ENCODE measurements around the gene DGKI.

The DGKI gene

DNA sequence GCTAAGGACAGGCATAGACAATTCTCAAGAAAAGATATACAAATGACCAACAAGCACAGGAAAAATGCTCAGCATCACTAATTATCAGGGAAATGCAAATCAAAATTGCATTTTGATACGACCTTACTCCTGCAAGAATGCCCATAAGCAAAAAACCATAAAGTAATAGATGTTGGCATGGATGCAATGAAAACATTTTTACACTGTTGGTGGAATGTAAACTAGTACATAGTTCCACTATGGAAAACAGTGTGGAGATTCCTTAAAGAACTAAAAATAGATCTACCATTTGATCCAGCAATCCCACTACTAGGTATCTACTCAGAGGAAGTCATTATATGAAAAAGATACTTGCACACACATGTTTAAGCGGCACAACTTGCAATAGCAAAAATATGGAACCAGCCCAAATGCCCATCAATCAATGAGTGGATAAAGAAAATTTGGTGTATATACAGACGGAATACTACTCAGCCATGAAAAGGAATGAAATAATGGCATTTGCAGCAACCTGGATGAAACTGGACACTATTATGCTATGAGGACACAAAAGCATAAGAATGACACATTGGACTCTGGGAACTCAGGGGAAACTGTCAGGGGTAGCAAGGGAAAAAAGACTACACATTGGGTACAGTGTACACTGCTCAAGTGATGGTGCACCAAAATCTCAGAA is 59.3 kb downstream of the DGKI start:
- DNase-seq = no peak

DNA sequence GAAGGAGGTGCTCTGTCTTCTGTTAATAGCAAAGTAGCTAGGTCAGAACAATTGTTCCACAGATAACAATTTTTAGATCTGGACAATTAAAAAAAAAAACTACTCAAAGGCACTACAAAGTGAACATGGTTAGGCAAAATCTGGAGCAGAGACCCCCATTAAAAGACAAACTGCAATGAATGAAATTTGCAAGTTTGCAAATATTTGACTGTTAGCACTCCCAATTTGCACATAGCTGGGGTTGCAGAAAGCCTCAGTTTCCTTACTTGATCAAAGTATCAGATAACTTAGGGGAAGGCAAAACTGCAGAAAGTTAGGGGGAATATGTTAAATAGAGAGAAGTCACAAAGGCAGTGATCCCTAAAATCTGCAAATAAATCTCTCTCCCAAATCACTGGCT is 68.3 kb downstream of the DGKI start:
- no peak for DNase-seq

DNA sequence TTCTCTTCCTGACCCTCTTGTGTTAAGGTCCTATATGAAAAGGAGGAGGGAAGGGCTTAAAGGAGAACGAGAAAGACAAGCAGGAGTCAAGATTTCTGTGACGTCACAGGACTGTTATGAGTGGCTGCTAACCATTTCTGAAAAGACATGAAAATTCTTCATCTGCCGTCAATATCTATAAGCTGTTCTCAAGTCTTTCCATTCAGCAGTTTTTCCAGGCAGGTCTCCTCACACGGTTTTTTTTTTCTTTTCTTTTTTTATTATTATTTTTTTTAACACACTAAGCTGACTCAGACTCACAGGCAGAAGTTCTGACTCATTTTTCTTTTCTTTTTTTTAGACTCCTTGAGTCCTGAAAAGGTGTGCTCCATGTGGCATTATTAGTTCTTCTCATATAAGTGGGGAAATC is 72.0 kb downstream of the DGKI start:
- no peak for DNase-seq

DNA sequence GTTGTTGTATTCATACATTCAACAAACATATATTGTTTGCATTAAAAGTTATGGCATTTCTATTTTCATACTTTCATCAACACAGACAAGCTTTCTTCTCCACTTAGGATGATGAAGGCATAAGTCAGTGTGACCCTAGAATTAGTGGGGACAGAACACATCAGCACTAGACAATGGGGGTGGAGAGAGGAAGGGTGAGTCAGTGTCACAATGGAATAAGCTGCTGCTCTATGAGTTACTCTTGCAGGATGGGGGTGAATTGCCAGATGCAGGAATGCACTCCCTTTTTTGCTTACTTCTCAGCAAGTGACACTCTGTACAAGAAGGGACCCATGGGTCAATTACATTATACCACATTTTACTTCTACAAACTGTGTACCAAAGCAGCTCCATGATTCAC is 74.0 kb downstream of the DGKI start:
- DNase-seq = no peak

DNA sequence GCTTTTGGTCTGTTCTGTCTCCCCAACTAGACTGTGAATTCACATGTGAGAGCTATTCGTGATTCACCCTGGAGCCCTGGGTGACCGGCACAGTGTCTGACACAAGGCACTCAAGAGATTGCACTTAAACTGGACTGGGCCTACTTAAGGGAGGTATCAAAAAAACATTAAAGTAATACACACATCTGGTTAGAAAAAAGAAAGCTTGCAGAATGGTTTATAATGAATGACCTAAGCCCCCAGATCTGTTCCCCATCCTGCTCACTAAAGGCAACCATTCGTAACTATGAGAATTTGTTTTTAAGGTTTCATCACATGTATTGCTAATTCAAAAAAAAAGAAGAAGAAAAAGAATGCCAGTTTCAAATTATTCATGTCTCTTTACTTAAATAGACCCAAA is 74.5 kb downstream of the DGKI start:
- DNase-seq = no peak

DNA sequence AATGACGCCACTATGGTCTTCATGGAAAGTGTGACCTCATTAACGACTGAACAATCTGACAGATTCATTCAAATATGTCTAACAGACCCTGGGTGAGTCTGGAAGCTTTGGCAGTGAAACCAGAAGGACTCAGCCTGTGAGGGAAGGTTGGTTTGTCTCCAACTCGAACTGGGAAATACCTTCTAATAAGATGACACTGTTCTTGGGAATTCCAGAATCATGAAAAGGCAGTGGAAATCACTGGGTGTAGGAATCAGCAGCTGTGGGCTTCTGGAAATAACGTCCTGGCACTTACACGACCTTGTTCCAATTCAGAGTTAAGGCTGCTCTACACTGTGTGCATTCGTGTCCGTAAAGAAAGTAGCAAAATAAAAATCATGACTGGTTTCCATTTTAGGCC is 75.1 kb downstream of the DGKI start:
- DNase-seq = no peak

DNA sequence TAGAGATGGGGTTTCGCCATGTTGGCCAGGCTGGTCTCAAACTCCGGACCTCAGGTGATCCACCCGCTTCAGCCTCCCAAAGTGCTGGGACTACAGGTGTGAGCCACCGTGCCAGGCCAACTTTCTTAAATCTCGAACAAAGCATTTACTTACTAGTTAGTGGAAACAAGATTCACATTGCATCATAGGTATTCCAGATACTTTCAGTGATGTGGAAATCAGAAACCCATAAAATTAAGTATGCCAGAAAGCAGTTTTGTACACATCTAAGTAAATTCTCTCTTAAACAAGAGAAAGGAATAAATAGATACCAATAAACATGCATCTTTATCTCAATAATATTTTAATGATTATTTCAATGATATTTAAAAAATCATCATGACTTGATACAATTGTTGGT is 75.5 kb downstream of the DGKI start:
- no peak for DNase-seq

DNA sequence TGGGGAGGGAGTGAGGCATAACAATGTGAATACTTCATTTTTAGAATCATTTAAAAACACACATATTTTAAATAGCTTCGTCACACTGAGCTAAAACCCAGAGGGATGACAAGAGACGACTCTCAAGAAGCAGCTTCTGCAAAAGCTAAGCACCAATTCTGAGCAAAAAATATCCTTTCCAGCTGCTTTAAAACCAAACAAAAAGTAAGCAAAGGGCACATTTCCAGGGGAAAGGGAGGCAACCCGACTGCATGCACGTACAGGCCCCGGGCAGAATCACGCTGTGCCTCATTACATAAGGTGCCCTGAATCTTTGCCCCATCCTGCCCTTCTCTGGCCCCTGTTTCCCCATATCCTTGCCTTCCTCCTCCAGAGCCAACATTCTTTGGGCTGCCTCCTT is 78.4 kb downstream of the DGKI start:
- DNase-seq = no peak

DNA sequence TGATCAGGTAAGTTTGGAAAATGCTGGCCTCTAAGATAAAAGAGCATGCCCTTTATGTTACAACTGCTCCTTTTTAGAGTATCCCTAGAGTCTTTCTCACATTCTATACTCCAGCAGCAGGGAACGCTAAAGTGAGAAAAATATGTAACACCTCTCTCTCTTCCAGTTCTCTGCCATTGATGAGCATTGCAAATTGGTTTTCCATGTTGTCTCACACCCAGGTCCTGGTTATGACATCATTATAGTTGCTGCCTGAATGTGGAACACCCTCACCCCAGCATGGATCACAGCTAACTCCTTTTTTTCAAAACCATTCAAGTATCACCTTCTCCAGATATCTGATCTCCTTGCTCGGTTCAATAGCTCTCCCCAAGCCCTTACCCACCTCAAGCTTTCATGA is 84.4 kb downstream of the DGKI start:
- DNase-seq = no peak

DNA sequence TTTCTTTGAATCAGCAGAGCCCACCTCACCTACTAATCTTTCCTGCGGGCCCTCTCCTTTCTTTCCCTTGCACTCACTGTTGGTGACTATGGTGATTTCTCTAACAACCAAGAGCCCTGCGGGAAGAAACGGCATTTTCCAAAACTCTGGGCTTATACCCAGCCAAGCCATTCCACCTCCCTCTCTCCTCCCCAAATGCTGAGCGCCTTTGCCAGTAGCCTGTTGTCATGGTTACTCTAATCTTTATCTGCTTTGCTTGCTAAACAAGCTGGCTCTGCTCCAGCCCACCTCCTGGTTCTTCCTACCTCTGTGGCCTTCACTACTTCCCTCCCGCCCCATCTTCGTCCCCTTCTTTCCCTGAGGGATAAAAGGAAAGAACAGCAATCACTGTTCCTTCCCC is 86.7 kb downstream of the DGKI start:
- no peak for DNase-seq

DNA sequence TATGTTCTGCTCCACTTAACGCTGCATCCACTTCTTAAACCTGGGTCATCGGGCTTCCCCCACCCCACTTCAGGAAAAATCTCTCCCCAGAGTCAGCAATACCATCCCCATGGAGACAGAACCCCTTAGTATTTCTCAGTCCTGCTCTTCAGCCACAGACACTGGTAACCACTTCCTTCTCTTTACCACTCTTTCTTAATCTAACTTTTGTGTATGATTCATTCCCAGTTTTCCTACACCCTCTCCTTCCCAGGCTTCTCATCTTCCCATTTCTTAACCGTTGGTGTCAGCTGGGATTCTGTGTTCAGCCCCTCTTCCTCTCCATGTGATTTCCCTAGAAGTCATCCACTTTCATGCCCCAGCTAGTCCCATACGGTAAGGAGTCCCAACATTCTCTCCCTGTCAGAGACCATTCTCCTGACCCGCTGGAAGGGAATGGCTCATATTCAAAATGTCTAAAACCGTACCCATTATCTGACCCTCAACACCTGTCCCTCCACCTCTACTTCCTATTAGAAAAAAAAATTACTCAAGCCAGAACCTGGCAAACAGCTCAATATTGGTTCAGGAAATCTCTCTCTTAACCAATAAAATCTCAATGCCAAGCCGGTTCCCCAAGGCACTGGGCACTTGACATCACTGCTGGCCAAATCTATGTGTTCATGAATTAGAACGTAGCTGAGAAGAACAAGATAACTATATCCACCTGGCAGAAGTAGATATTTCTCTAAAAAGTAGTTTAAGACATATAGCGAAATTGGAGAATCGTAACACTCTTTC is 89.4 kb downstream of the DGKI start:
- no peak for DNase-seq

DNA sequence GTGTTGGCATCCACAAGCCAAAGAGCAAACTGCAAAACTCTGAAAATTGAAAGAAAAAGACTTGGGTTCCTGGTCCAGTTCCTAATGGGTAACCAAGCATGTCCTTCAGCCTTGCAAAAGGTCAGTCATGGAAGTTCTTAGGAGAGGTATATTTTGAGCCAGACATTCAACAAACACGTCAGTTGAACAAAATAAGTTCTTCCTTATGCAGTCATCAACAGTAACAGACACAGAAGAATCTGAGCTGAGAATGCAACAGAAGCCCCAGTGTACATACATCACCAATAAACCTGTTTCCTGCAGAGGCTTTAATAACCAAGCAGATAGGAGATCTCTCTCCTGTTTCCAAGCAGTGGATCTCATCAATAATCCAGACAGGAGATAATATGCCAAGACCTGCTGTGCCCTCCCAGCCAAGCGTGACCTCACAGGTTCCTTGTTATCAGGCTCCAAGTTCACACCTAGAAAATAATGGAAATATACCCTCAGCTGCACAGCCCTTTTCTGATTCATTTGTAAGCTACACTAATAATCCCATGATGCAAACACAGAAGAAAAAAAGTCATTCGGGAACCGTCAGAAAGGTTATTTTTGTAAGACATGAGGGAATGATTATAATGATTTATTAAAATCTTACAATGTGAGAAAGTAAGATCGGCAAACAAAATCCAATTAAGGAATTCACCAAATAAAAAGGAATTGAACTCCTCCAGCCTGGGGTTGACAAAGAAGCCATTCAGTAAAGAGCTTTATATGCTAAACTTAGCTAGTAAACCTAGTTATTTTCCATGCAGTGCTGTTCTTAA is 90.7 kb downstream of the DGKI start:
- DNase-seq = no peak

DNA sequence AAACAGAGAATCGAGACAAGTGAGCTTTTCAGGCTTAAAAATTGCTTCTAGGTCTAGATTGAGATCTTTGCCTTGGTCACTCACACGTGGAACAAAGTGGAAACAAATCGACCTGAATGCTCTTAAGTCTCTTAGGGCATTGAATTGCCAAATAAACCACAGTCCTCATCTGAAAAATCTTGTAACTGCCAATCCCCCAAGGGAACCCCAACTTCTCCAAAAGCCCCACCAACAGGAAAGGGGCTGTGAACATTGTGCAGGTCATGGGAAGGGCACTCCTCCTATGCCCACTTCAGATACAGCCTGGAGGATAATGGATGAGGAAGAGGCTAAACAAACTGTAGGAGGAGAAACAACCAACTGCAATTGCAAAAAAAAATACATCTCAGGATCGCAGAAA is 91.3 kb downstream of the DGKI start:
- no peak for DNase-seq

DNA sequence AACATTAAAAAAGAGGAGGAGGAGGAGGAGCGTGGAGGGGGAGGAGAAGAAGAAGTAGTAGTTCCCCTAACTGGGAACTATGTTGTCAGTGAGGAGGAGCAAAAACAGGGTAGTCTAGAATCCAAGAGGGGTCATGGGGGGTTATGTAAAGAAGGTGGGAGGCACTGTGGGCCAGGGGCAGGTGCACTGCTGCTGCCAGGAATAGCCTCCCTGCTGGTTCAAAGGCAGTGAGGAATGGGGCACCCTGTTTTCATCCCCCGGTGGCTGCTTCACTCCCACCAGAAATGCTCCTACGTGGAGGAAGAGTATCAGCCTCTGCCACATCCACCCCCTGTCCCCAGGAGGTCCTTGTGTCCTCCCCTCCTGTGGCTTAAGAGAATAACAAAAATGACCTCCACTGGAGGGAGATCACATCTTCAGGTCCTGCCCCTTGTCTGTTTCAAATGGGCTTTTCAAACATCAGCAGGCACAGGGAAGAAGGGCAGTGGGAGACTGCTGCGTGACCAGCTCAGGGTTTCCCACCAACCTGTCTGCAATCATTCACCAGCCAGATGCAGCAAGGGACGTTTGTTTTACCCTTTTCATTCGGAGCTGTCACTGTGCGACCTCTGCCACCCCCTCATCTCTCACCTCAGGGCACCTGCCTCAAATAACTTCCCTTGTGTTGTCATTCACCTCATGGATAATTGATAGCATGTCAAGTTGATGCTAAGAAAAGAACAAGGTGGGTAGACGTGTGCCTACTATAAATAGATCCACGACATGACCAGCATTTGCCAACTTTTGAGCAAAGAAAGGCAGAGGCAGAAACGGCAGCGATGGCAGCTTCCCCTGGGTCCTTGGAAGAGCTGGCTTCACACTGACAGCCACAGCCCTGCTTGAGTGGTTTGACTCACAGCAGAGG is 92.6 kb downstream of the DGKI start:
- DNase-seq = no peak

DNA sequence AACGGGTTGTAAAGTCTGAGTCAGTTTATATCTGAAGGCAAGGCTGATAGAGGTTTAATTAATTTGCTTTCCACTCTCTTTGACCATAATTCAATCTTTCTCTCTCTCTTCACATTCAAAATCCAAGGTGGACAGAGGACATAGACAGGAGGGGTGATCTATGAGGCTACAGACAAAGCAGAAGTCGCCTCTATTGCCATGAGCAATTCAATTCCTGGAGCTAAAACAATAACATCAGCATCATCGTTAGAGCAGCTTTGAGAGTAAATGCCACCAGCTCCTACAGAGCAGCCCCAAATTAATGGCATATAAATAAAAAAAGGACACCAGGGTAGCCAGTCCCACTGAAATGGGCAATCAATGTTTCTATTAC is 93.2 kb downstream of the DGKI start:
- DNase-seq = no peak

DNA sequence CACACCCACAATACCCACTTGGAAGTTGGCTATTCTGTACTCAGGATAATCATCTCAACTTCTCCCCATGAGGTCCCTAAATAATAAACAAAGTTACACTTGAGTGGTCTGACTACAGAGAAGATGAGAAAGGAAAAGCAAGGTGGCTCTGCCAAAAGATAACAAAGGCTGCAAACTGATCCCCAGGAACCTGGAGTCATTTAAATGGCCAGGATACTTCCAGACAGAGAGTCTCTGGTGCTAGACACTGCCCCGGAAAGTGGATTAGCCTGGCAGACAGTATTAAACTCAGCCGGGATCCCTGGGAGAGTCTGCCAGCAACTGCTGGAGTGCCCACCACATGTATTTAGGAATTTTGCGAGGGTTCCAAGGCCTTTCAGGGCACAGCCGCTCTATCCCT is 93.7 kb downstream of the DGKI start:
- no peak for DNase-seq

DNA sequence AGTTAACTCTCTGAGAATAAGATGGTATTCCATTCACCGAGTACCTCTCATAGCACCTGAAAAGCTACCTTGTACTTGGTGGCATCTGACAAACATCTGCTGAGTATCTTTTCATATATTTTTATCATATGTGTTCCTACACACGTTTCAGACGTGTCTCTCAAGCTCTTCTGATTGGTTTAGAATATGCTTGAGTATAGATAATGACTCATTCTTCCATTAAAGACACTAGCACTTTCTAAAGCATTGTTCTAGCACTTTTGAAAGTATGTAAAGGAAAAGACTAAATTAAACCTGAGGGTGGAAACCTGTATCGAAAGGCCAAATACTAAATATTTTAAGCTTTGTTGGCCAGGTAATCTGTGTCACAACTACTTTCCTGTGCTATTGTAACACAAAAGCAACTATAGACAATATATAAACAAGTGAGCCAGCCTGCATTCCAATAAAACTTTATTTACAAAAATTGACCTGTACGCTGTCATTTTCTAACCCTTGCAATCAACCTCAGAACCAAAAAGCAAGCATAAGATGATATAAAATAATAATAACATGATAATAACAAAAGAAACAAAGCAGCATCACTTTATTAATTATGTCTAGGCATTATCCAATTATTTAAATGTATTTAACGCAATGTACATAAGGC is 95.3 kb downstream of the DGKI start:
- no peak for DNase-seq

DNA sequence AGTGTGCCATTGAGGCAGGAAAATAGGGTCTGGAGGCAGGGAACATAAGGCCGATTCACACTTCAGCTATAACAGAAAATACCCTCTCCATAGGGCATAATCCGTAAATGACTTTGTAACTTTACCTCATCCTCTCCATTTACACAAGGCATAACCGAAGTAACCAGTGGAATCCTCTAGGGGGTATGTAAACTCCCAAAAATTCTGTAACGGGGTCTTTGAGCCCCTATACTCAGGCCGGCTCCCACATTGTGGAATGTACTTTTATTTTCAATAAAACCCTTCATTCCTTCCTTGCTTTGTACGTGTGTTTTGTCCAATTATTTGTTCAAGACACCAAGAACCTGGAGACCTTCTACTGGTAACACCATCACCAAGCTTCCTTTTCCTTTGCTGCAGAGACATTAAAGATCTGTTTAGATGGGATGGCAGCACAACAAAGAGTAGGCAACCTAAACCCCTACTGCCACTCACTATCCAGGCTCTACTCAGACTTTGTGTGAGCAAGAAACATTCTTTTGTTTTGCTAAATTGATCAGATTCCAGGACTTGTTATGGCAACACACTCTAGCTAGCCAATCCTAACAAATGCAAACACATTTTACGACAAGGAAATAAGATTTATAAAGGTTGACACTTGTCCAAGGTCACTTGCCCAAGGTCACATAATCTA is 99.3 kb downstream of the DGKI start:
- no peak for DNase-seq

DNA sequence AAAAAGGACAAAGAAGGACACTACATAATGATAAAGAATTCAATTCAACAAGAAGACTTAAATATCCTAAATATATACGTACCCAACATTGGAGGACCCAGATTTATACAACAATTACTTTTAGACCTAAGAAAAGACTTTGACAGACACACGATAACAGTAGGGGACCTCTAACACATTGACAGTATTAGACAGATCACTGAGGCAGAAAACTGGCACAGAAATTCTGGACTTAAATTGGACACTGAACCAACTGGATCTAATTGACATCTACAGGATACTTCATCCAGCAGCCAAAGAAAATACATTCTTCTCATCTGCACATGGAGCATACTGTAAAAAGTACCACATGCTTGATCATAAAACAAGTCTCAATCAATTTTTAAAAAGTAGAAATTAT is 103.8 kb downstream of the DGKI start:
- DNase-seq = no peak

DNA sequence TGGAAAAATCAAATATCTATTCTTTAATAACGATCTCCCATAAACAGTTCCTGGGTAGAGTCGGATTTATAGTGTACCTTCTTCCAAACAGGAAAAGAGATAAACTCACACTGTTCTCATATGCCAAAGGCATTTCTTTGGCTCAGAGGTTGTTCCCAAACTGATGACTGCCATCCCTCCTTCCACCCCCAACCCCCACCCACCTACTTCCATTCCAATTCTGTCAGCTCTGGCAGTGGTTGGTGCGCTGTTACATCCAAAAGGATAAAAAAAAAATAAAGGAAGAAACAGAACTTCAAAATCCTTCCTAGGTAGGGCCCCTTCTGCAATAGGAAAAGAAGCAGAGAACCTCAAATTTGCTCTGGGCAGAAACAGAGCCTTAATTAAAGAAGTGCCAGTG is 104.7 kb downstream of the DGKI start:
- DNase-seq = no peak

DNA sequence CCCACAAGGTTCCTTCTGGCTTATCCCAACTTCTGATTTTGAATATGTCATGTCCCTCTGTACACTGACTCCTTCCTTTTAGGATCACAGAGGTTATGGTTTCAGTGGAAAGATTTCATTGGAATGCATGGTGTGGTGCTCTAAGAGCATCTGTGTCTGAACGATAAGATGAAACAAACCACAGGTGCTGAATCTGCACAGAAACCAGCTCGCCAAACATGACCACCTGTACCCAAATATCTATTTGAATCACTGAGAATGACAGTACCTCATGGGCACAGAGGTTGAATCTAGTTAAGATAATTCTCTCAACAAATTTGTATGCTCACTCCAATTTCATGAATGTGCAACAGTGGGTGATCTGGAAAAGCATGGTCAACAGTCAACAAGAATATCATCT is 105.3 kb downstream of the DGKI start:
- DNase-seq = no peak

DNA sequence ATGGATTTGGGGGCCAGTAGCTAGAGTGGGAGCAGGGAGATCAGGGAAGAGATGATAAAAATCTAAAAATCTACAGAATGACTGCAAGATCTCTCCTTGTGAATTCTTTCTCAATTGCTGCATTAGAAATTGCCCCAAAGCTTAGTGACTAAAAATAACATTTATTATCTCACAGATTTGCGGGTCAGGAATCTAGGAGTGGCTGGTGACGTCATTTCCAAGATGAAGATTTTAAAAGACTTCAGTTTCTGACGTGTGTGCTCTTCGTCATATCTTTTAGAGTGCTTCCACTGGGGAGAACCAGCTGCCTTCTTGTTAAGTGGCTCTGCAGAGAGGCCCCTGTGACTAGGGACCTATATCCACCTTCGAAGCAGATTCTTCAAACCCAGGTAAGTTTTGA is 112.6 kb downstream of the DGKI start:
- DNase-seq = no peak
